ENCODE results near the gene CCR7.

Gene CCR7

GRCh38 chr17:40564883-40565768, at the start of gene CCR7:
Gene CCR7 (minus strand): TSS chr17:40565472. CDS start chr17:40565409, 63 bp downstream.
- DNase-seq: no peak

DNA sequence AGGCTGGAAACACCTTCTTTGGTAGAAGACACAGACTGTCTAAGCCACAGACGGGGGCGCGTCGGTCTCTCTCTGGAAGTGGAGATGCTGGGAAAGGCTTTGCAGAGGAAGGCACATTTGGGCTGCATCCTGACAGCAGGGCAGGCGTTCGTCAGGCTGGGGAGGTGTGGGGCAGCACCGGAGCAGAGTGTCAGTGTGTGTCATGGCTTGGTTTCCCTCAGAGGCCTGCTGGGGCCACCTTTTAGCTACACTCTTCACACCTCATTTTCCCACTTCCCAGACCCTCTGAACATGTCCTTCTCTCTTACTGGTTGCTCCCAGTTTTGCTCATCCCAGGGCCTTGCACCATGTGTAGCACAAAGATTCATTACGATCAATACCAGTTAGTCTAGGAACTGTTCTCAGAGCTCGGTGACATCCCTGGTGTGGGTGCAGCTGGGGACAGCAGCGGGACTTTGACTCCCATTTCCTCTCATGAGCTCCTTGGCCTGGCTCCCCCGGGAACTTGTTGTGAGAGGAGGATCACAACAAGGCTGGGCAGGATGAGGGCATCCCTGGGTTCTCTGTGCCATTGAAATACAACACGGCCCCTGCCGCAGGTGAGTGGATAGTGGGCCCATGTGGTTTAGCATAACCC, 49.3 kb upstream of the CCR7 start:
- no peak for DNase-seq

GRCh38 chr17:40613467-40614154, 48.3 kb upstream of the CCR7 start:
- no peak for DNase-seq

GRCh38 chr17:40612599-40613244, 47.5 kb upstream of the CCR7 start:
- no peak for DNase-seq

- DNase-seq: no peak
Measured at GRCh38 chr17:40611840-40612474, 46.7 kb upstream of the CCR7 start.

DNA sequence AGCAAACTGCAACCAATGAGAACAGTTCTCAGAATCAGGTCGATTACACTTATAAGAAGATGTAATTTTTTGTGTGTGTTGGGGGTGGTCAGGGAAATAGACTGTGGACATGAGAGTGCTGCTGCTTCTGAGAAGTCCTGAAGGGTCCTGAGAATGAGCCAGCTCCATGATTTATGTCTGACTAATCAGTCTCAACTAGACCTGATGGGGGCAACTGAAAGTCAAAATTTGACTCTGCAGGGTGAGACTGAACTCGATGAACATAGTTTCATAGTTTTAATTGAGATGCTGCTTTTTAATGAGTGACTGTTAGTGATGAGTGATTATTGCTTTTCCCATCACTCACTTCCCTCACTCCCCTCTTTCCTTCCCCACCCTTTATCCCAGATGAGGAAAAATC, 45.1 kb upstream of the CCR7 start:
- DNase-seq: no peak

- no peak for DNase-seq
Measured at GRCh38 chr17:40608061-40608581, 42.8 kb upstream of the CCR7 start.

- no peak for DNase-seq
Measured at GRCh38 chr17:40607641-40608040, 42.4 kb upstream of the CCR7 start.

DNA sequence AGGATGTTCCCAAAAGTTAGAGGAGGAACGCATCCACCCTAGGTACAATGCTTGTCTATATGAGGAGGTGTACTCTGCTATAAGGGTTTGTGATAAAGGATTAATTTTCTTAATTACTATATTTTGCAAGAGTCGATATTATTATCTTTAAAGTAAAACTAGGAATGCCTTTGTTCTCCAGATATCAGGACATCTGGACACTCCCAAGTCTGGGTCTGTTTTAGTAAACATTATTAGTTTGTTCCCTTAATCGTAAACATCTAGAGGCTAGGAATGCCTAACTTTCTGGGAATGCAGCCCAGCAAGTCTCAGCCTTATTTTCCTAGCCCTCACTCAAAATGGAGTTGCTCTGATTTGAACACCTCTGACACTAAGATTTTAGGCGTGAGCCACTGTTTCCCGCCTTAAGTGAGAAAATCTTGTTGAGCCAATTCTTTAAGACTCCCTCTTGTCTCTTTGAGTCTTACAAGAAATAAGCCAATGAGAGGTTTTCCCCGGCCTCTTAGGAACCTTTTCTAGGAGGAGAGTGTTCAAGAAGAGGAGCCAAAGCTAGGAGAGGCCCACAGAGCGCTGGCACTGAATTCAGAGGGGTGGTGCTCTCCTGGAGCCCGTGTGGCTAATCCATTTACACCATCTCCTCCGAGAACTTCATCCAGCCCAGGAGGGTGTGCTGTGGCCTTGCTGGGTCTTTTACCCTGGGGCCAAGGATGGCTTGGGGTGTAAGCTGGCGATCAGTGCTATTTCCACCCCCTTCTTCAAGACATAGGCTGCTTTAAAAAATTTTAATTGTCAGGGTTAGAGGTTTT, 41.5 kb upstream of the CCR7 start:
- no peak for DNase-seq

GRCh38 chr17:40605306-40605705, 40.0 kb upstream of the CCR7 start:
- no peak for DNase-seq

DNA sequence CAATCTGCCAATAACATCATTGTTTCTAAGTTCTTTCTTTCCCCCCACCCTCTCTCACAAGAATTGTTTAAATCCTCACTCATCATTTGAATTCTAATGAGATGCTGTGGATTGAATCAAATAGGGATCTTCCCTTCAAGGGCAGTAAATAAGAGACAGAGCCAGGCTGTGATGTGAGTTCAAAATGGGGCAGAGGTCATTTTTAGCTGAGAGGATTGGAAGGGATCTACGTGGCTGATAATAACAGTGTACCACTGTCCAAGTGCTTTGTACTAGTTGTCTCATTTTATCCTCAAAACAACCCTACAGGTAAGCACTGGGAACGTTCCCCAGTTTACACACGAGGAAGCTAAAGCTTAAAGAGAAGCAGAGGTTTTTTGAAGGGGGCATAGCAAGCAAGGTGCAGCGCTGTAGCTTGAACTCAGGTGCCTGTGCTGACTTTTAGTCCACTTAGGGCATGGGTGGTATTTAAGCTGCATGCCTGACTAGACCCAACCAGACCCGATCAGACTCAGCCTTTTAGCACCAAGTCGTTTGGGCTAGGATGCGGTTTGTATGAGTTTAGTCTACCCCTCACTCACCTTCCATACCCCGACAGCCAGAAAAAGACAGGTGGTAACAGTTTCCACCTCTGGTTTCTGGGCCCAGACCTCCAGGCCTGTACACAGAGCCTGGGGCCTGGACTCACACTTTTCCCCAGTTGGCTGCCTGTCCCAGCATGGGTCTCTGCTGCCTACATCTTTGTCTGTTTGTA, 39.2 kb upstream of the CCR7 start:
- no peak for DNase-seq

- DNase-seq: no peak
Measured at GRCh38 chr17:40602445-40603443, 37.5 kb upstream of the CCR7 start.

- DNase-seq: no peak
Measured at GRCh38 chr17:40600486-40601046, 35.3 kb upstream of the CCR7 start.

DNA sequence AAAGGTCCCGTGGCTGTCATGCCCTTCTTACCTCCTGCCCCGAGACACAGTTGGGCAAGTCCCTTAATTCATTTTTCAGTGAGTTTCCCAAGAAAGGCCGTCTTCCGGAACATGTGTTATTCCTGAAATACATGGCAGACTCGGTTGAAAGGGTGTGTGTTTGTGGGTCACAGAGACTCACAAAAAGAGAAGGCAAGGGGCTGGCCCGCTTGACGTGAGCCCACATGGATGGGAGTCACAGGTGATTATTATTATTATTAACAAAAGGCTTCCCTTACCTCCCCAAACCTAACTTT, 34.1 kb upstream of the CCR7 start:
- DNase-seq: no peak

GRCh38 chr17:40598619-40599467, 33.6 kb upstream of the CCR7 start:
- peak; percentile 74 for DNase-seq

GRCh38 chr17:40598301-40598618, 33.0 kb upstream of the CCR7 start:
- DNase-seq: no peak

DNA sequence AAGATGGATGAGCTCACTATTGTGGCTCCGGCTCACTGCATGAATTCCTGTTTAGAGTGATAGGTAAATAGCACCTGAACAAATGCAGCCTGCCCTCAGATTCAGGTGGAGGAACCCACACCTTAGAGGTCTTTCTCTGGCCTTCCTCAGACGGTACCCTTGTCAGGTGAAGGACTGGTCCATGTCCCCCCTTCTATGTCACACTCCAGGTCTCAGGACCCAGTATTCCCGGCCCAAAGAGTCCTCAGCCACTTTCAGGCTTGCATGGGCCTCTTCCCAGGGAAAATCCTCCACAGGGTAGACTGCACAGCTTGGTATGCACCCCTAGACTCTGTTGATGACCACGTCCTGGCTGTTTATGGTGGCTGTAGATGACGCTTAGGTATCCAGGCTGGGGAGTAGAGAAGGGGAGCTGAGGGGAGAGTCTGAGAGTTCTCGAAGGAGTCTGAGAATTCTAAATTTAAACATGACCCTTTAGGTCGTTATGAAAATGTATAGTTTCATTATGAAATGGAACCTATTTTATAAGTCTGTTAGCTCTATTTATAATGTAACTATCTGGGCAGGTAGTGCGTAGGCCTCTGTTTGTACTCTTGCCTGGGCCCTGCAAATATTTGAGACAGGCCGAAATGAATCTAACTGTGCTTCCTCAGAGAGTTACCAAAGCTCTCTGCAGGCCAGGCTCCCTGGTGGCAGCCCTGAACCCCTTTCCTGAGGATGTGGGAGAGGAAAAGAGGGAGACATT, 32.5 kb upstream of the CCR7 start:
- no peak for DNase-seq

GRCh38 chr17:40597156-40597555, 31.9 kb upstream of the CCR7 start:
- DNase-seq: no peak

Data from NCI-H1436 (cell line).